HCT116 (cell line): ENCODE results near the gene SEMA7A.

Experiments
- CEBPB ChIP-seq: IDR thresholded peaks from 2 replicates; pipeline ENCODE4 v1.6.1; 2012; ENCODE audit warnings: low read depth
- CTCF ChIP-seq, 3 experiments: fragments of 200-600 bp in 1 of 3; sonication (generic) in 1 of 3; IDR thresholded peaks in 2 of 3; conservative IDR thresholded peaks in 1 of 3; 2 replicates each; pipeline ENCODE4 v1.5.1; 2012 to 2017; ENCODE audit warnings: low read depth in 2 of 3, low read length in 2 of 3, antibody characterized with exemption in 1 of 3, borderline replicate concordance in 1 of 3, control low read depth in 1 of 3, mild to moderate bottlenecking in 1 of 3, mixed read lengths in 1 of 3, mixed run types in 1 of 3, moderate library complexity in 1 of 3; ENCODE audit not compliant: insufficient read depth in 1 of 3
- EGR1 ChIP-seq: IDR thresholded peaks from 2 replicates; pipeline ENCODE4 v1.6.1; 2012; ENCODE audit warnings: low read depth
- EZH2 ChIP-seq: fragments of 200-600 bp; sonication (generic); IDR thresholded peaks from 2 replicates; pipeline ENCODE4 v1.6.1; 2017; ENCODE audit warnings: antibody characterized with exemption, mixed run types
- EZH2phosphoT487 ChIP-seq: fragments of 200-600 bp; IDR thresholded peaks from 2 replicates; pipeline ENCODE4 v1.6.1; 2018; ENCODE audit warnings: antibody characterized with exemption, borderline replicate concordance
- MAX ChIP-seq: IDR thresholded peaks from 2 replicates; pipeline ENCODE4 v1.6.1; 2012
- POLR2A ChIP-seq: IDR thresholded peaks from 2 replicates; pipeline ENCODE4 v1.7.0; 2011; ENCODE audit warnings: borderline replicate concordance; ENCODE audit not compliant: insufficient read depth, insufficient read length; ENCODE audit errors: extremely low read depth
- REST ChIP-seq: IDR thresholded peaks from 2 replicates; pipeline ENCODE4 v1.6.1; 2012; ENCODE audit warnings: low read depth
- ZFX ChIP-seq: fragments of 450-650 bp; IDR thresholded peaks from 2 replicates; pipeline ENCODE4 v1.6.1; 2017

- TF ChIP-seq CTCF (IDR thresholded peaks at IDR 0.05 in 2 of 3, conservative IDR thresholded peaks at IDR 0.05 in 1 of 3; ENCODE audit: borderline replicate concordance in 1 of 3, insufficient read depth in 1 of 3, low read depth in 2 of 3, low read length in 2 of 3) = no peak
- no peak for TF ChIP-seq ZFX
- no peak for TF ChIP-seq EZH2
- no peak for TF ChIP-seq MAX
- TF ChIP-seq EZH2phosphoT487 = no peak
- TF ChIP-seq POLR2A = no peak
- TF ChIP-seq CEBPB = no peak
- TF ChIP-seq REST = no peak
- no peak for TF ChIP-seq EGR1
Observed at GRCh38 chr15:74417670-74418069, 16.1 kb downstream of the SEMA7A start.
